ENCODE measurements around the gene DHX16.
"Not testable (repeated sequence)": the region's sequence is repeated elsewhere in the genome, so short reads cannot be mapped to it uniquely, and the experiment has no call there.

Gene DHX16

GRCh38 chr6:30672445-30673253 is at the start of gene DHX16:
Gene DHX16, minus strand, starts transcription at chr6:30673006. Its CDS starts 165 bp downstream, at chr6:30672841.
- peak; percentile 94 for DNase-seq

- DNase-seq = peak; percentile 54
Observed at GRCh38 chr6:30722025-30722279, 49.1 kb upstream of the DHX16 start.

DNA sequence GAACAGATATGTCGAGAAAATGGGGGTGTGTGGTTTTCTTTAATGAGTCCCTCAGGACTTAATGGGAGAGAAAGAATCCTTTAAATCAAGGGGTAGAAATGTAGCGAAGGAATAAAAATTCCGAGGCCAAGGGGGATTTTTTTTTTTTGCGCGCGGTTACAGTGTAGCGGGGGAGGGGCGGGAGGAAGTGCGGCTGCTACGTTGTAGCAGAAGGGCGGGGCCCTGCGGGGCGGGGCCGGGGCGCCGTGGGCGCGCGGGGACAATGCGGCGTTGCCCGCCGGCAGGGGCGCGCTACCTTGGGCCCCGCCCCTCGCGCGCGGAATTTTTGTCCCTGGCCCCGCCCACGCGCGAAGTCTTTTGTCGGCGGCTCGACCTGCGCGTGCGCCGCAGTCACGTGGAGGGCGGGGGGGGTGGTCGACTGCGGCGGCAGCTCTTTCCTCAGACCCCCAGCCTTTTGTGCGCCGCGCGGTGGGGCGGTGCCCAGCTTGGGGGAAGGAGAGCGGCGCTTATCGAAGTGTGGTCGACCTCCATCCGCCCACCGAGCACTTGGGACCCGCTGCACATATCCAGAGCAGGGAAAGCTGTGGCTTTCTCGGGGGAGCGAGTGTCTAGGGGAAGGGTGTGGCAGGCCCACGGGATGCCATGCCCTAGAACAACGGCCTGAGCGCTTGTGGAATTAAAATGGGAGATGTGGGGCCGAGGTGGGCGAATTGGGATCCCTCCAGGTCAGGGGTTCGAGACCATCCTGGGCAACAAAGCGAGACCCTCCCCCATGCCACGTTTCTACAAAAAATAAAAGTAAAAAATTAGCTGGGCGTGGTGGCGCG is 48.6 kb upstream of the DHX16 start:
- peak; percentile 97 for DNase-seq

GRCh38 chr6:30720738-30721197 is 48.0 kb upstream of the DHX16 start:
- peak; percentile 77 for DNase-seq

DNA sequence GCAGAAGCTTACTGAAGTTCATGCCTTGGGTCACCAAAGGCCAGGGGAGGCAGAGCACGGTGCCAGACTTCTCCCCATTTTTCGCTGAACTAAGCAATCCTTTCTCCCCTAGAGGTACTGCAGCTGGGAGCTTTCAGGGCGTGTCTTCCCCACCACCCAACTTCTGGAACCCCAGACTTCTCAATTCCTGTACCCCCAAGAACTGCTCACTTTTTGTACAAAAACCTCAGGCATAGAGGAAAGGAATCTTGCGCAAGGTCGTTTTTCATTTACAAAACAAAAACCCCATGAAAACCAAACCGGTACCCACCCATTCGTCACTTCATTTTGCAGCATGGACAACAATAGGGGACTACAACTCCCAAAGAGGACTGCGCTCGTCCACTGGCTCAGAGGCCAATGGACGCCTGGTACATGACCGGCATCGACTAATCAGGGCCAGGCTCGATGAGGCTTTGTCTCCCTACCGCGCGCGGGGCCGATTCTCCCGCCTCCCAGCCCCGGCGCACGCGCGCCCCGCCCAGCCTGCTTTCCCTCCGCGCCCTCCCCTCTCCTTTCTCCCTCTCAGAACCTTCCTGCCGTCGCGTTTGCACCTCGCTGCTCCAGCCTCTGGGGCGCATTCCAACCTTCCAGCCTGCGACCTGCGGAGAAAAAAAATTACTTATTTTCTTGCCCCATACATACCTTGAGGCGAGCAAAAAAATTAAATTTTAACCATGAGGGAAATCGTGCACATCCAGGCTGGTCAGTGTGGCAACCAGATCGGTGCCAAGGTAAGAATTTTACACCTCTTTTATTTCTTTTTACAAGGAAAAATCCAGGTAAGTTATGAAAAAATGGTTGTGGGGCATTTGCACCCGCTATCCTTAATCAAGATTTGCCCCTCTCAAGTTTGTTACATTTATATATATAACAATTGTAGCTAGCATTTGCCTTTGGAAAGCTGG is 47.3 kb upstream of the DHX16 start, which contains the start of gene TUBB:
TUBB (plus strand) TSS at position 562 of the 947 bp plus-strand sequence; CDS start at position 717, 155 bp downstream.
- peak; percentile 97 for DNase-seq

- no peak for DNase-seq
Observed at GRCh38 chr6:30719356-30719755, 46.5 kb upstream of the DHX16 start.

DNA sequence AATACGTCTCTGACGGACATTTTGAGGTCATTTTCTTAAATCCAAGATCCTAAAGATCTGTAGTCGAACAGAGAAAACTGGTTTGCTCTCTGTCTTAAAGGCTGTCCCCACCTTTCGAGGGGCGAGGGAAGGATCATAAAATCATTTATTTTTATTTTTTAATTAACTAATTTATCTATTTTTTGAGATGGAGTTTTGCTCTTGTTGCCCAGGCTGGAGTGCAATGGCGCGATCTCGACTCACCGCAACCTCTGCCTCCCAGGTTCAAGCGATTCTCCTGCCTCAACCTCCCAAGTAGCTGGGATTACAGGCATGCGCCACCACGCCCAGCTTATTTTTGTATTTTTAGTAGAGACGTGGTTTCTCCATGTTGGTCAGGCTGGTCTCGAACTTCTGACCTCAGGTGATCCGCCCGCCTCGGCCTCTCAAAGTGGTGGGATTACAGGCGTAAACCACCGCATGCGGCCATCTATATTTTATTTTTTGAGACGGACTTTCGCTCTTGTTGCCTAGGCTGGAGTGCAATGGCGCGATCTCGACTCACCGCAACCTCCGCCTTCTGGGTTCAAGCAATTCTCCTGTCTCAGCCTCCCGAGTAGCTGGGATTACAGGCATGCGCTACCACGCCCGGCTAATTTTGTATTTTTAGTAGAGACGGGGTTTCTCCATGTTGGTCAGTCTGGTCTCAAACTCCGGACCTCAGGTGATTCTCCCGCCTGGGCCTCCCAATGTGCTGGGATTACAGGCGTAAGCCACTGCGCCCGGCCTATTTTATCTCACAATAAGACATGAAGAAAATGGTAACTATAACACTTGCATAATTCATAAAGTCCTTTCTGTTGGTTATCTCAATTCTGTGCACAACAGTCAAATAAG is 45.3 kb upstream of the DHX16 start:
- DNase-seq = not testable (repeated sequence)

- DNase-seq = peak; percentile 99
Observed at GRCh38 chr6:30717129-30717844, 44.5 kb upstream of the DHX16 start, which contains the start of gene MDC1. Gene MDC1, minus strand, starts transcription at chr6:30717281. Its CDS starts 2,106 bp downstream, at chr6:30715175.

- DNase-seq = no peak
Observed at GRCh38 chr6:30716879-30717128, 44.0 kb upstream of the DHX16 start.

GRCh38 chr6:30714263-30714662 is 41.5 kb upstream of the DHX16 start:
- no peak for DNase-seq

- DNase-seq = no peak
Observed at GRCh38 chr6:30712441-30712945, 39.7 kb upstream of the DHX16 start.

- no peak for DNase-seq
Observed at GRCh38 chr6:30711758-30712380, 39.1 kb upstream of the DHX16 start.

DNA sequence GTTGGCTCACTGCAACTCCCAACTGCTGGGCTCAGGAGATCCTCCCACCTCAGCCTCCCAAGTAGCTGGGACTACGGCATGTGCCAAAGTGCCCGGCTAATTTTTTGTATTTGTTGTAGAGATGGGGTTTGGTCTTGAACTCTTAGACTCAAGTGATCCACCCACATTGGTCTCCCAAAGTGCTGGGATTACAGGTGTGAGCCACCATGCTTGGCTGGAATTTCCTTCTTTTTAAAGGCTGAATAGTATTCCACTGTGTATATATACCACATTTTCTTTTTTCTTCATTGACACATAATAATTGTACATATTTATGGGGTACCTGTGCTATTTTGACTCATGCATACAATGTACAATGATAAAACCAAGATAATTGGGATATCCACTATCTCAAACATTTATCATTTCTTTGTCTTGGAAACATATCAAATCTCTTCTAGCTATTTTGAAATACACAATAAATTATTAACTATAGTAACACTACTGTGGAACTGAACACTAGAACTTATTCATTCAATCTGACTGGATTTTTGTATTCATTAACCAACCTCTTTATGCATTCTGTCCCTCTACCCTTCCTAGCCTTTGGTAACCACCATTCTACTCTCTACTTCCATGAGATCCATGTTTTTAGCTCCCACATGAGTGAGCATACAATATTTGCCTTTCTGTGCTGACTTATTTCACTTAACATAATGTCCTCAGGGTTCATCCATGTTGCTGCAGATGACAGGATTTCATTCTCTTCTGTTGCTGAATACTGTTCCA is 36.5 kb upstream of the DHX16 start:
- no peak for DNase-seq

- DNase-seq = no peak
Observed at GRCh38 chr6:30707281-30707850, 34.6 kb upstream of the DHX16 start.

- DNase-seq = no peak
Observed at GRCh38 chr6:30705620-30706019, 32.8 kb upstream of the DHX16 start.

DNA sequence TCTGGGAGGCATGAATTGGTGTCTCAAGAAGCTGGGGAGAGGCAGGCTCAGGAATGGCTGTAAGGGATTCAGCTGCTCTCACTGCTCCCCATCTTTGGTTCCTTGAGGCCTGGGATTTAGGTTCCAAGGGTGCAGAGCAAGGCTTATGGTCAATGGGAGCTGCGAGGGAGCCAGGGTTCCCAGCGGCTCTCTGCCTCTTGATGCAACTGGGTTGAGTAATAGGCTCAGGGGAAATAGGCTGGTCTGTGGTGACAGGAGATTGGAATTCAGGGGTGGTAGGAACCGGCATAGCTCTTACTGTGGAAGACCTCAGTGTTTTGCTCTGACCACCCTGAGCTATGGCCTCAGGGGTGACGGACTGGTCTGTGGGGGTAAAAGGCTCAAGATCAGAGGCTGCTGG is 31.0 kb upstream of the DHX16 start:
- no peak for DNase-seq

- DNase-seq = no peak
Observed at GRCh38 chr6:30703011-30703410, 30.2 kb upstream of the DHX16 start.

DNA sequence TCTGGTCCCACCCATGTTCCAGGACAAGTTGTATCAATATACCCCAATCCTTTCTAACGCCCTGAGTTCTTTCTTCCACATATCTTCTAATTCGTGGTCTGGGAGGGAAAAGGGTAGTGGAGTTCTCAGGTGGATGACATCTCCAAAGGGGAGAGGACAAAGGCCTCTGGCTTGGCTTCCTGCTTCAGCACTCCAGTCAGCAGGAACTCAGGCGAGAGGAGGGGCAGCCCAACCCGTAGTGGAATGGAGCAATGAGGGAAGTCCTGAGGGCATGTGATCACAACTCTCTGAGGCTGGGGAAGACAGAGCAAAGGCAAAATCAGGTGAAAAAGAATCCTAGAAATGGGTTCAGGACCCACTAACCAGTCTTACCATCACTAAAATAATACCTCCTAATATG is 27.5 kb upstream of the DHX16 start:
- no peak for DNase-seq

- DNase-seq = no peak
Observed at GRCh38 chr6:30696432-30696831, 23.6 kb upstream of the DHX16 start.
